SK-N-SH (cell line): ENCODE data around the gene LIN28B.

ENCODE experiments used
- CHD2 ChIP-seq: fragments of 150-350 bp; IDR thresholded peaks from 2 replicates; pipeline ENCODE4 v1.6.1; 2018; ENCODE audit warnings: low read length; ENCODE audit not compliant: partially characterized antibody
- CTCF ChIP-seq: fragments of 200-600 bp; sonication (generic); IDR thresholded peaks from 2 replicates; pipeline ENCODE4 v1.6.1; 2017; ENCODE audit warnings: antibody characterized with exemption, mild to moderate bottlenecking, moderate library complexity
- EP300 ChIP-seq, 2 experiments: IDR thresholded peaks; 2 replicates each; pipeline versions ENCODE4 v1.4.0 to v1.6.1; 2012; ENCODE audit warnings: borderline replicate concordance in 1 of 2, low read depth in 1 of 2, low read length in 1 of 2
- EZH2phosphoT487 ChIP-seq: fragments of 200-600 bp; sonication (generic); IDR thresholded peaks from 2 replicates; pipeline ENCODE4 v1.6.1; 2017; ENCODE audit warnings: low read depth, mixed run types, mild to moderate bottlenecking, antibody characterized with exemption, moderate library complexity, borderline replicate concordance
- POLR2AphosphoS5 ChIP-seq: IDR thresholded peaks from 2 replicates; pipeline ENCODE4 v1.6.1; 2012; ENCODE audit warnings: low read depth, low read length
- RAD21 ChIP-seq: IDR thresholded peaks from 2 replicates; pipeline ENCODE4 v1.6.1; 2012; ENCODE audit warnings: mild to moderate bottlenecking, low read length
- SIN3A ChIP-seq: IDR thresholded peaks from 2 replicates; pipeline ENCODE4 v1.6.1; 2012; ENCODE audit warnings: low read depth, mild to moderate bottlenecking, low read length, moderate library complexity, borderline replicate concordance
- TEAD4 ChIP-seq: IDR thresholded peaks from 2 replicates; pipeline ENCODE4 v1.4.0; 2012; ENCODE audit warnings: mild to moderate bottlenecking, borderline replicate concordance; ENCODE audit not compliant: insufficient read depth
- USF1 ChIP-seq: IDR thresholded peaks from 2 replicates; pipeline ENCODE4 v1.4.0; 2012; ENCODE audit warnings: low read depth, borderline replicate concordance
- TF ChIP-seq, protein P1 (sequence below): IDR thresholded peaks from 2 replicates; pipeline ENCODE4 v1.4.0; 2012; ENCODE audit warnings: low read depth
- TF ChIP-seq, protein P2 (sequence below): IDR thresholded peaks from 2 replicates; pipeline ENCODE4 v1.6.1; 2012; ENCODE audit warnings: mild to moderate bottlenecking, low read depth, low read length, moderate library complexity

- no peak for TF ChIP-seq EZH2phosphoT487
- TF ChIP-seq SIN3A, result no peak
- no peak for TF ChIP-seq TEAD4
- no peak for TF ChIP-seq POLR2AphosphoS5
- TF ChIP-seq CTCF, result no peak
- TF ChIP-seq, protein P1, sequence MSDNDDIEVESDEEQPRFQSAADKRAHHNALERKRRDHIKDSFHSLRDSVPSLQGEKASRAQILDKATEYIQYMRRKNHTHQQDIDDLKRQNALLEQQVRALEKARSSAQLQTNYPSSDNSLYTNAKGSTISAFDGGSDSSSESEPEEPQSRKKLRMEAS, result no peak
- TF ChIP-seq EP300 (IDR thresholded peaks at IDR 0.05; ENCODE audit: borderline replicate concordance in 1 of 2, low read depth in 1 of 2, low read length in 1 of 2), result no peak
- TF ChIP-seq, protein P2, sequence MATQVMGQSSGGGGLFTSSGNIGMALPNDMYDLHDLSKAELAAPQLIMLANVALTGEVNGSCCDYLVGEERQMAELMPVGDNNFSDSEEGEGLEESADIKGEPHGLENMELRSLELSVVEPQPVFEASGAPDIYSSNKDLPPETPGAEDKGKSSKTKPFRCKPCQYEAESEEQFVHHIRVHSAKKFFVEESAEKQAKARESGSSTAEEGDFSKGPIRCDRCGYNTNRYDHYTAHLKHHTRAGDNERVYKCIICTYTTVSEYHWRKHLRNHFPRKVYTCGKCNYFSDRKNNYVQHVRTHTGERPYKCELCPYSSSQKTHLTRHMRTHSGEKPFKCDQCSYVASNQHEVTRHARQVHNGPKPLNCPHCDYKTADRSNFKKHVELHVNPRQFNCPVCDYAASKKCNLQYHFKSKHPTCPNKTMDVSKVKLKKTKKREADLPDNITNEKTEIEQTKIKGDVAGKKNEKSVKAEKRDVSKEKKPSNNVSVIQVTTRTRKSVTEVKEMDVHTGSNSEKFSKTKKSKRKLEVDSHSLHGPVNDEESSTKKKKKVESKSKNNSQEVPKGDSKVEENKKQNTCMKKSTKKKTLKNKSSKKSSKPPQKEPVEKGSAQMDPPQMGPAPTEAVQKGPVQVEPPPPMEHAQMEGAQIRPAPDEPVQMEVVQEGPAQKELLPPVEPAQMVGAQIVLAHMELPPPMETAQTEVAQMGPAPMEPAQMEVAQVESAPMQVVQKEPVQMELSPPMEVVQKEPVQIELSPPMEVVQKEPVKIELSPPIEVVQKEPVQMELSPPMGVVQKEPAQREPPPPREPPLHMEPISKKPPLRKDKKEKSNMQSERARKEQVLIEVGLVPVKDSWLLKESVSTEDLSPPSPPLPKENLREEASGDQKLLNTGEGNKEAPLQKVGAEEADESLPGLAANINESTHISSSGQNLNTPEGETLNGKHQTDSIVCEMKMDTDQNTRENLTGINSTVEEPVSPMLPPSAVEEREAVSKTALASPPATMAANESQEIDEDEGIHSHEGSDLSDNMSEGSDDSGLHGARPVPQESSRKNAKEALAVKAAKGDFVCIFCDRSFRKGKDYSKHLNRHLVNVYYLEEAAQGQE, result no peak
- TF ChIP-seq RAD21, result no peak
- no peak for TF ChIP-seq CHD2
- TF ChIP-seq USF1, result no peak
These were observed 99.7 kb downstream of the LIN28B start for GRCh38 chr6:105056646-105057045.
